A673 (cell line): ENCODE results near the gene TEX101. TPM values are rescaled to one million over a fixed set of nuclear protein-coding genes. Genes with fewer than 3 reads are reported as not detected.

Source experiments
- BruUV-seq: library from RNA; stranded (reverse); fragments of 400-500 nt; replicated peaks from 2 replicates; lab custom pipeline; 2021; lab: Mats Ljungman, UMichigan
- CTCF ChIA-PET: fragments of 300-600 bp; sonication (Branson Sonifier 250); formaldehyde crosslinking; loops from one replicate; lab custom pipeline; 2022; ENCODE audit warnings: antibody characterized with exemption; lab: Charles Lee
- POLR2A ChIA-PET: fragments of 300-600 bp; sonication (Branson Sonifier 250); formaldehyde crosslinking; loops from one replicate; lab custom pipeline; 2022; ENCODE audit warnings: antibody characterized with exemption; ENCODE audit not compliant: low non-redundant PET; lab: Charles Lee
- DNase-seq: peaks from one replicate; pipeline ENCODE4 v3.0.0-alpha.2; 2015; ENCODE audit warnings: low spot score
- H3K27ac ChIP-seq: fragments of 200-600 bp; sonication (generic); 2 replicates; pipeline ENCODE4 v1.5.1; 2016; ENCODE audit warnings: mixed run types, low read depth, mild to moderate bottlenecking, mixed read lengths, antibody characterized with exemption, low read length; ENCODE audit not compliant: poor library complexity, severe bottlenecking
- H3K27me3 ChIP-seq: fragments of 200-600 bp; sonication (generic); replicated peaks from 2 replicates; pipeline ENCODE4 v1.6.1; 2017; ENCODE audit warnings: mixed run types, low read depth, mild to moderate bottlenecking, mixed read lengths, antibody characterized with exemption, low read length; ENCODE audit not compliant: insufficient read depth, poor library complexity
- H3K36me3 ChIP-seq: fragments of 200-600 bp; sonication (generic); 2 replicates; pipeline ENCODE4 v1.6.1; 2016; ENCODE audit warnings: mixed run types, mild to moderate bottlenecking, mixed read lengths, antibody characterized with exemption, low read length; ENCODE audit not compliant: insufficient read depth, poor library complexity, severe bottlenecking
- H3K4me1 ChIP-seq: fragments of 200-600 bp; sonication (generic); 2 replicates; pipeline ENCODE4 v1.6.1; 2017; ENCODE audit warnings: mixed run types, mild to moderate bottlenecking, mixed read lengths, antibody characterized with exemption, low read length; ENCODE audit not compliant: insufficient read depth, poor library complexity, severe bottlenecking
- H3K4me3 ChIP-seq: fragments of 200-600 bp; sonication (generic); 2 replicates; pipeline ENCODE4 v1.5.1; 2016; ENCODE audit warnings: low read depth, mixed run types, mild to moderate bottlenecking, mixed read lengths, low read length; ENCODE audit not compliant: poor library complexity, severe bottlenecking
- H3K9me3 ChIP-seq: fragments of 200-600 bp; sonication (generic); 2 replicates; pipeline ENCODE4 v1.6.1; 2016; ENCODE audit warnings: mixed run types, low read depth, mild to moderate bottlenecking, mixed read lengths, antibody characterized with exemption, low read length; ENCODE audit not compliant: poor library complexity, severe bottlenecking
- EZH2 ChIP-seq: fragments of 200-600 bp; sonication (generic); IDR thresholded peaks from 2 replicates; pipeline ENCODE4 v1.6.1; 2017; ENCODE audit warnings: borderline replicate concordance, low read depth, mild to moderate bottlenecking, mixed read lengths, antibody characterized with exemption, low read length; ENCODE audit not compliant: poor library complexity, severe bottlenecking
- intact Hi-C: fragments of 100-400 bp; cut with micrococcal nuclease; formaldehyde crosslinking; loops from one replicate; pipeline ENCODE4 v1.10.0; 2022; ENCODE audit not compliant: unreplicated experiment
- total RNA-seq: library from RNA; stranded (reverse); gene quantifications from 2 replicates; pipeline ENCODE4 v1.2.3, GENCODE V29; 2021
- TF ChIP-seq, protein P1 (sequence below): fragments of 300-800, 200-600 bp; sonication (generic); conservative IDR thresholded peaks from 2 replicates; pipeline ENCODE4 v1.5.1; 2017; ENCODE audit warnings: low read depth, mild to moderate bottlenecking, antibody characterized with exemption, low read length, moderate library complexity, mixed read lengths

The TEX101 gene
- total RNA-seq, 1 experiment from 2014 or later, result not detected

DNA sequence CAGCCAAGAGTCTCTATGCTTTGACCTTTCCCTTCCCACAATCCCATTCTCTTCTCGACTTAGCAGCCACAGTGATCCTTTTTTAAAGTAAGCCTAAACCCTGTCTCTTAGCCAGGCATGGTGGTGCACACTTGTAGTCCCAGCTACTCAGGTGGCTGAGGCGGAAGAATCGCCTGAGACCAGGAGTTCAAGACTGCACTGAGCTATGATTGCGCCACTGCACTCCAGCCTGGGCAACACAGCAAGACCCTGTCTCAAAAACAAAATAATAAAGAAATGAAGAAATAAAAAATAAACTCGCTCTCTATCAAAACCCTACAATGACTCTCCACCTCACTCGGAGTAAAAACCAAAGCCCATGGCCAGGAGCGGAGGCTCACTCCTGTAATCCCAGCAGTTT is 14.7 kb downstream of the TEX101 start:
- no peaks in the 10 kb centered on the region for H3K9me3 ChIP-seq
- no peak overlapping the region for H3K4me3 ChIP-seq
- H3K27ac ChIP-seq, result no peak overlapping the region
- no TSS peak for BruUV-seq
- peaks cover 6% of the 10 kb centered on the region for H3K4me1 ChIP-seq
- intact Hi-C loops, result no loop called here
- ChIA-PET POLR2A (no interaction called here), CTCF (interaction anchor here (0.6 kb wide), 1 partner anchor 1361 kb away, joined by 4 read pairs; no protein-coding TSS in a partner anchor)
- TF ChIP-seq EZH2, result no peak
- TF ChIP-seq, protein P1, sequence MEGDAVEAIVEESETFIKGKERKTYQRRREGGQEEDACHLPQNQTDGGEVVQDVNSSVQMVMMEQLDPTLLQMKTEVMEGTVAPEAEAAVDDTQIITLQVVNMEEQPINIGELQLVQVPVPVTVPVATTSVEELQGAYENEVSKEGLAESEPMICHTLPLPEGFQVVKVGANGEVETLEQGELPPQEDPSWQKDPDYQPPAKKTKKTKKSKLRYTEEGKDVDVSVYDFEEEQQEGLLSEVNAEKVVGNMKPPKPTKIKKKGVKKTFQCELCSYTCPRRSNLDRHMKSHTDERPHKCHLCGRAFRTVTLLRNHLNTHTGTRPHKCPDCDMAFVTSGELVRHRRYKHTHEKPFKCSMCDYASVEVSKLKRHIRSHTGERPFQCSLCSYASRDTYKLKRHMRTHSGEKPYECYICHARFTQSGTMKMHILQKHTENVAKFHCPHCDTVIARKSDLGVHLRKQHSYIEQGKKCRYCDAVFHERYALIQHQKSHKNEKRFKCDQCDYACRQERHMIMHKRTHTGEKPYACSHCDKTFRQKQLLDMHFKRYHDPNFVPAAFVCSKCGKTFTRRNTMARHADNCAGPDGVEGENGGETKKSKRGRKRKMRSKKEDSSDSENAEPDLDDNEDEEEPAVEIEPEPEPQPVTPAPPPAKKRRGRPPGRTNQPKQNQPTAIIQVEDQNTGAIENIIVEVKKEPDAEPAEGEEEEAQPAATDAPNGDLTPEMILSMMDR, result no peak
- H3K27me3 ChIP-seq, result no peaks in the 10 kb centered on the region
- DNase-seq, result no peak
- no peaks in the 10 kb centered on the region for H3K36me3 ChIP-seq

DNA sequence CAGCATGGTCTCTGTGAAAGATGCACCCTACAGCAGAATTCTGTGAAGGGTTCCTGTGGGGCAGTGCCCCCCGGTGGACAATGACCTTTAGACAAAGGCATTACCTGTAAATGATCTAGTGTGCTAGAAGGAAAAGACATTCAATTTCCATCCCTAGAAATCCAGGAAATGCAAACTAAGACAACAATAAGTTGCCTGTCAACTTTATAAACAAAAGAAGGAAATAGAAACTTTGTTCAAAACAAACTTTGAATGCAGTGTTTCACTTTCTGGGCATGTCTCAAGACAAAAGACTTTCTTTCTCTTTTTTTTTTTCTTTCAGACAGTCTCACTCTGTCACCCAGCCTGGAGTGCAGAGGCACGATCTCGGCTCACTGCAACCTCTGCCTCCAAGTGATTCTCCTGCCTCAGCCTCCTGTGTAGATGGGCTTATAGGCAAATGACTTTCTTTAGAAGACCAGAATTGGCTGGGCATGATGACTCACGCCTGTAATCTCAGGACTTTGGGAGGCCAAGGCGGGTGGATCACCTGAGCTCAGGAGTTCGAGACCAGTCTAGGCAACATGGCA is 15.5 kb downstream of the TEX101 start:
- POLR2A ChIA-PET, result no interaction called here
- intact Hi-C loops, result loop anchor here (5.0 kb wide), 1 partner anchor 87 kb away; no protein-coding TSS in a partner anchor
- no TSS peak for BruUV-seq

DNA sequence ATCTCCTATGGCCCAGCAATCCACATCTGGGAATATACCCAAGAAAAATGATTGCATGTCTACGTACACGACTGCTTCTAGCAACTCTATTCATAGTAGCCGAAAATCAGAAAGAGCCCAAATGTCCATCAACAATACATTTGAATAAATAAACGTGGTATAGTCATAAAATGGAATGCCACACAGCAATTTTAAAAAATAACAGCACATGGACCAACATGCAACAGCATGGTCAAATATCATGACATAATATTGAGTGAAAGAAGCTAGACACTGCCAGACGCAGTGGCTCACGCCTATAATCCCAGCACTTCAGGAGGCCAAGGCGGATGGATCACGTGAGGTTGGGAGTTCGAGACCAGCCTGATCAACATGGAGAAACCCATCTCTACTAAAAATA is 16.3 kb downstream of the TEX101 start:
- POLR2A ChIA-PET, result no interaction called here
- CTCF ChIA-PET, result interaction anchor here (0.6 to 1.1 kb wide), 2 partner anchors 20 to 88 kb away, joined by 3 to 7 read pairs; no protein-coding TSS in a partner anchor
- no peak for TF ChIP-seq EZH2
- TF ChIP-seq, protein P1, result no peak
- H3K4me3 ChIP-seq, result no peak overlapping the region
- H3K27ac ChIP-seq, result no peak overlapping the region
- H3K27me3 ChIP-seq, result no peaks in the 10 kb centered on the region
- no TSS peak for BruUV-seq
- H3K9me3 ChIP-seq, result no peaks in the 10 kb centered on the region
- intact Hi-C loops, result loop anchor here (5.0 kb wide), 1 partner anchor 86 kb away; no protein-coding TSS in a partner anchor
- no peak for DNase-seq
- peaks cover 3% of the 10 kb centered on the region for H3K4me1 ChIP-seq
- no peaks in the 10 kb centered on the region for H3K36me3 ChIP-seq

More for the DNA sequence above, 15.5 kb downstream of the TEX101 start:
- DNase-seq, result no peak
- Histone ChIP-seq H3K27ac (no peak overlapping the region), H3K27me3 (no peaks in the 10 kb centered on the region), H3K9me3 (no peaks in the 10 kb centered on the region), H3K36me3 (no peaks in the 10 kb centered on the region), H3K4me3 (no peak overlapping the region), H3K4me1 (peaks cover 6% of the 10 kb centered on the region)
- CTCF ChIA-PET, result interaction anchor here (0.6 kb wide), 1 partner anchor 19 kb away, joined by 3 read pairs; no protein-coding TSS in a partner anchor
- TF ChIP-seq, protein P1, result 0 out of 2 replicates have a peak, but pooled peaks have one; percentile 15
- no peak for TF ChIP-seq EZH2
